Measurements from ENCODE around the gene GRXCR1. TPM values are rescaled to one million over a fixed set of nuclear protein-coding genes. Genes with fewer than 3 reads are reported as not detected.

Gene GRXCR1
- not detected for polyA plus RNA-seq (ENCODE audit: insufficient read length)

- DNase-seq: no peak
These were observed at the start of gene GRXCR1 for GRCh38 chr4:42892413-42892812. Gene GRXCR1 (plus strand): TSS chr4:42892713. CDS start chr4:42893267, 554 bp downstream.

- DNase-seq: no peak
These were observed 48.8 kb upstream of the GRXCR1 start for GRCh38 chr4:42843694-42844093.

DNA sequence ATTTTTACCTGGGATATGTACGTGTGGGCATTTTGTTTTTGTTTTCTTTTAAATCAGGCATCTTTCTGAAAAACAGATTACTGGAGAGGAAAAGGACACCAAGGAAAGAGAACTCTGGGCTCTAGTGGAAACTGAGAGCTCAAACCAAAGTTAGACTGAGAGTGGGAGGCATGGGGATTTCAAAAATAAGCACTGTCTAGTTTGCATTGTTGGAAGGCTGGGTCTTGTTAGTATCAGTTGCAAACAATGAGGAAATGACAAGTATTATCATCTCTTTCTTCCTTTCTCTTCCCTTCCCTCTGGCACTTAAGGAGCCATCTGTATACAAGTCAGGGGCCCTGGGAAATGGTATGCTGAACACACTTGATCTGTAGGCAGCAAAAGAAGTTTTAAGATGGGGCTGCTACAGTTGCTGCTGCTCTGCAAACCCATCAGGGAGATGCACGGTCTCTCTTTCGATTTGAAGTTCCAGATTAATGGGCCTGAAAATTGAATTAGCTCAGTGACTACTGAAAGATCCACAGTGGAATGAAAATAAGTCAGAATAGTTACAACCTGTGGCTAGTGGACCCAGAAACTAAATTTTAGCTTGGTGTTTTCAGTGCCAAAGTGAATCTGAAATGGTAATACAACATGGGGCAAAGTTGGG lies 48.0 kb upstream of the GRXCR1 start:
- no peak for DNase-seq

DNA sequence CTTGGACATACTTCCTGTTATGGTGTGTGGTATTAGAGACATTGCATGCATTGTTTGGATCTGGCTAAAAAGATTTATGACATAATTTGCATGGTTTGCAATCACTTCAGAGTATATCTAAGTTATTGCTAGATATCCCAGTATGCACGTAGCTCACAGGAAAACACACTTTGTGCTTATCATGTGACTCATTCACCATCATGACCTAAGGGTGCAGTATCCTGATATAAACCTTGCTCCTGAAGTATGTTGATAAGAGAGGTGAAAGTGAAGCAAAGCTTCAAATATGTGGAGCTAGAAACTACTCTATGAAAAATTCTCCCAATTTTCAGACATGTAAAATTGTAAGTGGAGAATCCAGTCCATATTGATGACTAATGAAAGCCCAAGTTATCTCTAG lies 46.9 kb upstream of the GRXCR1 start:
- DNase-seq: no peak

DNA sequence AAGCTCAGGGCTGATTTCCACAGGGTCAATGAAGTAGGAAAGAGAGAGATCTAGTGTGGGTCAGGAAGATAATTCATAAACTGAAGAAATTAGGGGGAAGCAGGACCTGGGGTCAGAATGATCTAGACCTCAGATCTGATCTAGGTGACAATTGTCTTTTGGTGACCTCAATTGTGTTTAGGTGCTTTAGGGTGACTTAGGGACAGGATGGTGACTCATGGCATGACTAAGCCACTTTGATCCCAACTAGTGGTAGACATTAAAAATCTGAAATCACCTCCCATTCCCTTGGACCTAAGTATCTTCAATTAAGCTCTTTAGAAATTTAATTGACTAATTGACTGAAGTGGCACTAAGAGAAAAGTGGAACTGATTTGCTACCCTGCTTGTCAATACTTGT lies 36.7 kb upstream of the GRXCR1 start:
- no peak for DNase-seq

GRCh38 chr4:42865572-42866189 lies 26.8 kb upstream of the GRXCR1 start:
- peak; percentile 26 for DNase-seq

DNA sequence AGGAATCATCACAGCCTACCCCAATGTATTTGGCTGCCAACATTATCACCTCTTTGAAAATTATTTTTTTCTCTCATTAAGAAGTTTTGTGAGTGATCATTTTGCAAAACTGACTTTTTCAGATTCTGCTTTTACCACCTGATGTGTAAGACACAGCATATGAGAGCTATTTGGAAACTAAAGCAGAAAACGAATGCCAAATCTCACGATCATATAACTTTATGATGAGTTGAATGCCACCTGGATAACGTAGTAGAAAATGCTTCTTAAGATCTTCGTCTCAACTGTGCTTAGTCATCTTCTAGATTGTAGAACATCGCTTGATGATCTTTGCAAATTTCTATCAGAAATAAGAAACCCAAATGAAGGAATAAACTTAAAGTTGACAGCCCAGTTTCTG lies 21.3 kb upstream of the GRXCR1 start:
- DNase-seq: no peak

DNA sequence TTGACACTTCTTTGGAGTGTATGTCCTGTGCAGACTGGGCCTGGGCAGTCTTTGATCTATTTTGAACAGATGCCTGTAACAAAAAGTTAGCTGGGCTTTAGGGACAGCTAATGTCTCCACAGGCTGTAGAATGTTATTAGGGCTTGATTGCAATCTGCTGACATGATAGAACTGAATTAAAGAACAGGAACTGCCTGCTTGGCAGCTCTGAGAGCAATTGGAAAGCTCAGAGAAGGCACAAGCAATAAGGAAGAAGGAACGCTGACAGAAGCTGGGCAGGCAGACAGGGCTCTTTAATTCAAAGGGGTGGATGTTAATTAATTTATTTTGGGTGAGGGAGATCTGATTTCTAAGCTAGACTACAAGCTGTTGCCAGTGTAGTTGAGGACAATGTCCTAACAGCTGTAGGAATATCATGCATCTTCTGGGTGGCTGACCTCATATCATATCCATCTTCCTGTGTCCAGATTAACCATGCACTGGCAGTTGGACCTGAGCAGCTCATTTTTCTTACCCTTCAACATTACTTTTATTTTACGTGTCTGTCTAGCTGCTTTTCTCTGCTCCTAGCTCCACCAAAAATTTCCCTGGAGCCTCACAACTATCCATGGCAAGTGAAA lies 20.7 kb upstream of the GRXCR1 start:
- peak; percentile 7 for DNase-seq

DNA sequence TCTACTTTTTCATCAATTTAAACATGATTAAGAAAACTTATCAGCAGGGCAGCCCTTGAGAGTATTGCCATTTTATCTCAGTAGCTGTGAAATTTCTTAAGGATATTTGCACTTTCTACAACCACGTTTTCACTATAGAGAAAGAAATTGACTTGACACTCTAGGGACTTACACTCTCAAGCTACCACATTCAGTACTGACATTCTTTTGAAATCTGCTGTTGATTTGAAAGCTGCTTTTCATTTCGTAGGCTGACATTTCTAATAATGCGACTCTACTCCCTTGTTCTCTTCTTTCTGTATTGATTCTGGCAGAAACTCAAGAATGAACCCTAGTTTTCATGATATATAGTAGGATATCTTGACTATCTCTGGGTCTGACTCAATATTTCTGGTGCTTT lies 13.7 kb upstream of the GRXCR1 start:
- DNase-seq: no peak

GRCh38 chr4:42881253-42881652 lies 11.3 kb upstream of the GRXCR1 start:
- no peak for DNase-seq

DNA sequence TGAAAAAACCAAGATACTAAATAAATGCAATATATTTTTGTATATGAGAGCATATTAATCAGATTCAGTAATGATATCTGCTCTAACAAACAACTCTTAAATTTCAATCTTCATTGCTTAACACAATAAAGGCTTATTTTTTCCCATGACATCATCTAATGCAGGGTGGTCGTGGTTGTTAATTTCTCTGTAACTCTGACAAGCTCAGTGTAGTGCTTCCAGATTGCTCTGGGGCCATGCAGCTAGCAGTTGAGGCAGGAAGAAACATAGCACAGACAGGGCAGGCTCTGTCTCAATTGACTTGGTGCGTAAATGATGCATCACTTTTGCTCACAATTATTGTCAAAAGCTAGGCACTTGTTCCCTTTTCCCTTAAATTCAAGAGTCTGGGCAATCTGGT lies 869 bp upstream of the GRXCR1 start:
- DNase-seq: no peak

DNA sequence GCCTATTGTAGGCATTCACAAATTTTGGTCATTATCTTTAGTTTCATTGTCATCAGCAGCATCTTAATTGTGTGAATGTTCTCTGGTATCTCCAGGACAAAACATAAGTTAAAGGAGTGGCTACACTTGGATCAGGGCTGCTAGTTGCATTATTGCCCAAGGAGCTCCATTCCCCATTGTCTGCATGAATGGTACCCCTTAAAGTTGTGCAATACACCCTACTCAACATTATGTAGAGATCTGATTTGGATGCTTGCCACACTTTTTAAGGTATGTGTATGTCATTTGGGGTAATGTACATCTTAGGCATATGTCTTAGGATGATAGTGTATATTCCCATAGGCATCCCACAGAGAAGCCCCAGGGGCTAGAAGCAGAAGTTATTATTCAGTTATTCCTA lies 2.9 kb downstream of the GRXCR1 start:
- no peak for DNase-seq

GRCh38 chr4:42904986-42905385 lies 12.5 kb downstream of the GRXCR1 start:
- no peak for DNase-seq

GRCh38 chr4:42905591-42905990 lies 13.1 kb downstream of the GRXCR1 start:
- no peak for DNase-seq

DNA sequence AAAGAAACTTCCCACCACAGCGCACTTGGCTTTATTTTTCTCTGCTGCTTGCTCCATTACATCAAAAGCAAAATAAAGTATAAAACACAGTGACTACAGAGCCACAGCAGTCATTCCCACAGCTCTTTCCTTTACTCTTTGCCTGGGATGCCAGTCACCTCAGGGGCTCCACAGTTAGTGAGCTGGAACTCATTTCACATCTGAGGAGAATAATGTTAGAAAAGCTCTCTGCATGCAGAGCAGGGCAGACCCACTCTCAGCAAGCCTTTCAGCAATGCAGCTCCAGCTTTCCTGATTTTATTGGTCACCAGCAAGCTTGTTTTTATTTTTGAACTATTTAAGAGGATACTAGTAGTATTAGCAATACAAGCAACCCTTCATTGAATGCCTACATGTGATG lies 13.8 kb downstream of the GRXCR1 start:
- DNase-seq: no peak

- no peak for DNase-seq
These were observed 14.6 kb downstream of the GRXCR1 start for GRCh38 chr4:42906891-42907759.

GRCh38 chr4:42910459-42910858 lies 17.9 kb downstream of the GRXCR1 start:
- no peak for DNase-seq

GRCh38 chr4:42914937-42915336 lies 22.4 kb downstream of the GRXCR1 start:
- DNase-seq: no peak

GRCh38 chr4:42915484-42915883 lies 23.0 kb downstream of the GRXCR1 start:
- no peak for DNase-seq

DNA sequence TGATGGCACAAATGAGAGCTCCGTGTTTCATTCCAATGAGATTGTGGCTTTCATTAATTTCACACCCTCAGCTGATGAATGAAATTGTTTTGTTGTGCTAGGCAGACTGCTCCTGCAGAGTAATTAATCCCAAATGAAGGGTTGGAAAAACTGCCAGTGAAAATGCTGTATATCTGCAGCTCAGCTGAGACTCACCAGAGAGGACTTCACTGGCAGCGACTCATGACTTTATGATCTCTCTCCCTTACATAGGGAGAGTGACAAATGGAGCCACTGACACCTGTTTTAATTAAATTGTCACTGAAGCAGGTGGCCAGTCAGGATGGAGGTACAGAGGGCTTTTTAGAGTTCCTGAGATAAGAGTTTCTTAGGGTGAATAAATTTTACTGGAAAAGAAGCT lies 24.8 kb downstream of the GRXCR1 start:
- DNase-seq: no peak

- DNase-seq: no peak
These were observed 30.9 kb downstream of the GRXCR1 start for GRCh38 chr4:42923431-42923830.

DNA sequence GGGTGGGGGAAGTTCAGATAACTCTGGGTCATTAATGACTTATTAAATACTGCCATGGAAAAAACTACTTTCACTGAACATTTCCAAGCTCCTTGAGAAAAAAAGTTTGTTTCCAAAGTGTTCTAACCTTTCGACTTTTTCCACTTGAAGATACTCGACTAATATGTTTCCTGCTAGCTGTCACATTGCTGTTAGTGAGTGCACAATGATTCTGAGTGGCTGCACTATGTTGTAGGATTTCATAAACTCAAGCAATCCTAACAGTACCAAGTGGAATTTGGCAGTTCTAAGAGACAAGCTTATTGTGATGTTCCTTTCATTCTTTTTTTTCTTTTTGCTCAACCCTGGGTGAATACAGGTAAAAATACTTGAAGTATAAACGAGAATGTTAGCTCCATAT lies 33.4 kb downstream of the GRXCR1 start:
- no peak for DNase-seq

DNA sequence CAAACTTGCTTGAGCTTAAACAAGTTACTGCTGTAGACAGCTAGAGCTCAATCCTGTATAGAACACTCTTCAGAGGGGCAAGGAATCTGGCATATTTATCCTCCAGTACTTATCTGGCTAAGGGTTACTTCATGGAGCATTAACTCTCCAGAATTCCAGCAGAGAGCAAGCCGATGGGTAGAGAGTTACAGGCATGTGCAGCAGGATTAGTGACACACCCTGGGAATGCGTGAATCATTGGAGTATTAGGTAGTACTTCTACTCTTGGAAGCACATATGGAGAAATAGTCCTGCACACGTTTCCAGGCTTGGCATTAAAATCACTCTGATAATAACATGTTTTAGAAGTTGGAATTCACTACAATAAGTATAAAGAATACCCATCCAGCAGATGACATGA lies 35.4 kb downstream of the GRXCR1 start:
- DNase-seq: no peak
